H1 (cell line): ENCODE data around the gene PCNX1. TPM values are rescaled to one million over a fixed set of nuclear protein-coding genes. Genes with fewer than 3 reads are reported as not detected.

Source experiments
- CTCF ChIA-PET: fragments of 300-600 bp; sonication (Branson Sonifier 250); formaldehyde crosslinking; loops from one replicate; lab custom pipeline; 2021; ENCODE audit not compliant: partially characterized antibody; lab: Charles Lee
- POLR2A ChIA-PET: fragments of 300-600 bp; sonication (Branson Sonifier 250); formaldehyde crosslinking; loops from one replicate; lab custom pipeline; 2021; ENCODE audit warnings: inconsistent platforms; ENCODE audit not compliant: partially characterized antibody; lab: Charles Lee
- DNase-seq, 2 experiments: peaks; one replicate each; pipeline versions ENCODE4 v3.0.0 to v3.0.0-alpha.2; 2010 to 2022; ENCODE audit warnings: low spot score in 2 of 2, low read depth in 1 of 2, mixed read lengths in 1 of 2
- FAIRE-seq: peaks from 2 replicates; lab custom pipeline; 2011; peaks lifted over from hg19 to GRCh38; lab: Jason Lieb, UNC
- H2AFZ ChIP-seq: 2 replicates; pipeline ENCODE4 v1.8.1; 2012; ENCODE audit warnings: low read length, inconsistent platforms
- H2AK5ac ChIP-seq: 2 replicates; pipeline ENCODE4 v1.6.1; 2013; ENCODE audit warnings: low read depth, low read length
- H2BK120ac ChIP-seq: replicated peaks from 2 replicates; pipeline ENCODE3; 2013; ENCODE audit warnings: low read depth, low read length, inconsistent platforms
- H2BK12ac ChIP-seq: 2 replicates; pipeline ENCODE4 v1.6.1; 2013; ENCODE audit warnings: low read depth, low read length
- H2BK15ac ChIP-seq: 2 replicates; pipeline ENCODE4 v1.6.1; 2013; ENCODE audit warnings: low read length
- H2BK20ac ChIP-seq: 2 replicates; pipeline ENCODE4 v1.6.1; 2013; ENCODE audit warnings: low read length
- H2BK5ac ChIP-seq: 2 replicates; pipeline ENCODE4 v1.6.1; 2013; ENCODE audit warnings: low read depth, low read length
- H3K14ac ChIP-seq: 2 replicates; pipeline ENCODE4 v1.6.1; 2013; ENCODE audit warnings: inconsistent platforms; ENCODE audit not compliant: insufficient read length
- H3K18ac ChIP-seq: 2 replicates; pipeline ENCODE4 v1.6.1; 2013; ENCODE audit warnings: low read length; ENCODE audit errors: extremely low read depth
- H3K23ac ChIP-seq: 2 replicates; pipeline ENCODE4 v1.6.1; 2013; ENCODE audit warnings: inconsistent platforms; ENCODE audit not compliant: insufficient read length
- H3K23me2 ChIP-seq: 2 replicates; pipeline ENCODE4 v1.6.1; 2013; ENCODE audit warnings: low read depth, low read length
- H3K27ac ChIP-seq: 2 replicates; pipeline ENCODE4 v1.6.1; 2011; ENCODE audit warnings: low read depth, low read length, inconsistent platforms
- H3K27me3 ChIP-seq, 4 experiments: replicated peaks in 1 of 4; 1 replicate in 1 of 4; 2 replicates in 3 of 4; pipeline versions ENCODE4 v1.6.1 to v1.8.1; 2011 to 2013; ENCODE audit warnings: low read length in 3 of 4, mild to moderate bottlenecking in 3 of 4, inconsistent platforms in 2 of 4, mixed read lengths in 2 of 4, moderate library complexity in 1 of 4; ENCODE audit not compliant: control insufficient read depth in 3 of 4, insufficient read depth in 3 of 4; ENCODE audit errors: extremely low read depth in 1 of 4
- H3K36me3 ChIP-seq, 4 experiments: 2 replicates each; pipeline versions ENCODE4 v1.6.1 to v1.8.1; 2011 to 2013; ENCODE audit warnings: mild to moderate bottlenecking in 4 of 4, low read length in 3 of 4, moderate library complexity in 2 of 4, control low read depth in 1 of 4, inconsistent platforms in 1 of 4; ENCODE audit not compliant: insufficient read depth in 4 of 4, control insufficient read depth in 2 of 4
- H3K4ac ChIP-seq: replicated peaks from 2 replicates; pipeline ENCODE3; 2013; ENCODE audit warnings: low read length, low read depth, mixed read lengths, inconsistent platforms; ENCODE audit not compliant: insufficient read length
- H3K4me1 ChIP-seq, 4 experiments: replicated peaks in 1 of 4; 1 replicate in 1 of 4; 2 replicates in 3 of 4; pipeline versions ENCODE4 v1.6.1 to v1.8.1; 2011 to 2013; ENCODE audit warnings: low read length in 3 of 4, inconsistent platforms in 2 of 4, mixed read lengths in 1 of 4; ENCODE audit not compliant: insufficient read depth in 4 of 4, control insufficient read depth in 3 of 4
- H3K4me2 ChIP-seq, 2 experiments: 2 replicates each; pipeline versions ENCODE4 v1.6.1 to v1.8.1; 2011 to 2013; ENCODE audit warnings: low read depth in 2 of 2, low read length in 2 of 2, control low read depth in 1 of 2, inconsistent platforms in 1 of 2, mild to moderate bottlenecking in 1 of 2; ENCODE audit not compliant: insufficient read depth in 1 of 2
- H3K4me3 ChIP-seq, 4 experiments: fragments of 200-600, 300-600 bp in 1 of 4; sonication (generic), shearing (Covaris generic), sonication (Bioruptor Twin) in 1 of 4; 2 replicates each; pipeline versions ENCODE4 v1.5.1 to v1.8.1; 2011 to 2016; ENCODE audit warnings: low read length in 4 of 4, low read depth in 3 of 4, control low read depth in 2 of 4, inconsistent platforms in 2 of 4, mild to moderate bottlenecking in 2 of 4, mixed read lengths in 1 of 4, moderate library complexity in 1 of 4; ENCODE audit not compliant: insufficient read depth in 2 of 4; ENCODE audit errors: extremely low read depth in 1 of 4
- H3K56ac ChIP-seq: replicated peaks from 2 replicates; pipeline ENCODE3; 2013; ENCODE audit warnings: low read depth, mild to moderate bottlenecking, mixed read lengths, low read length, inconsistent platforms; ENCODE audit not compliant: insufficient read length
- H3K79me1 ChIP-seq: 2 replicates; pipeline ENCODE4 v1.6.1; 2013; ENCODE audit warnings: low read depth, low read length, control low read depth
- H3K79me2 ChIP-seq, 2 experiments: 2 replicates each; pipeline versions ENCODE4 v1.6.1 to v1.8.1; 2012 to 2013; ENCODE audit warnings: low read length in 2 of 2, mild to moderate bottlenecking in 2 of 2, inconsistent platforms in 1 of 2; ENCODE audit not compliant: insufficient read depth in 2 of 2, control insufficient read depth in 1 of 2
- H3K9ac ChIP-seq, 4 experiments: replicated peaks in 1 of 4; 1 replicate in 1 of 4; 2 replicates in 3 of 4; pipeline versions ENCODE4 v1.6.1 to v1.8.1; 2011 to 2013; ENCODE audit warnings: low read depth in 3 of 4, low read length in 3 of 4, control low read depth in 2 of 4, mild to moderate bottlenecking in 2 of 4, moderate library complexity in 2 of 4, inconsistent platforms in 1 of 4; ENCODE audit errors: extremely low read depth in 1 of 4
- H3K9me3 ChIP-seq, 2 experiments: 2 replicates each; pipeline versions ENCODE4 v1.6.1 to v1.8.1; 2012 to 2013; ENCODE audit warnings: mild to moderate bottlenecking in 2 of 2, moderate library complexity in 2 of 2, control low read depth in 1 of 2, inconsistent platforms in 1 of 2, low read depth in 1 of 2, low read length in 1 of 2, mixed read lengths in 1 of 2; ENCODE audit not compliant: insufficient read depth in 2 of 2
- H4K20me1 ChIP-seq, 2 experiments: replicated peaks in 1 of 2; 2 replicates each; pipeline versions ENCODE3 to v1.8.1; 2011 to 2013; ENCODE audit warnings: inconsistent platforms in 2 of 2, low read length in 2 of 2, mild to moderate bottlenecking in 1 of 2; ENCODE audit not compliant: insufficient read depth in 2 of 2, control insufficient read depth in 1 of 2
- H4K5ac ChIP-seq: 2 replicates; pipeline ENCODE4 v1.6.1; 2013; ENCODE audit warnings: low read length, low read depth, mixed read lengths, inconsistent platforms; ENCODE audit not compliant: insufficient read length
- H4K8ac ChIP-seq: 2 replicates; pipeline ENCODE4 v1.8.0; 2013; ENCODE audit warnings: mild to moderate bottlenecking, moderate library complexity, low read length, inconsistent platforms; ENCODE audit not compliant: insufficient read depth; ENCODE audit errors: extremely low read depth
- H4K91ac ChIP-seq: replicated peaks from 2 replicates; pipeline ENCODE3; 2013; ENCODE audit warnings: low read length, mixed read lengths, inconsistent platforms; ENCODE audit not compliant: insufficient read length
- FOSL1 ChIP-seq: IDR thresholded peaks from 2 replicates; pipeline ENCODE4 v1.6.1; 2011; ENCODE audit warnings: mild to moderate bottlenecking, low read depth, low read length, moderate library complexity; ENCODE audit not compliant: insufficient read depth
- RAD21 ChIP-seq, 2 experiments: IDR thresholded peaks in 1 of 2; conservative IDR thresholded peaks in 1 of 2; 2 replicates each; pipeline ENCODE4 v1.6.1; 2011; ENCODE audit warnings: low read depth in 2 of 2, low read length in 2 of 2, improper control_type of control experiment in 1 of 2, inconsistent platforms in 1 of 2, mild to moderate bottlenecking in 1 of 2, moderate library complexity in 1 of 2
- WGBS, 2 experiments: shearing (Covaris generic) in 1 of 2; methylation state at CpG; one replicate each; pipeline versions ENCODE4 v1.1.6 to v1.1.7; 2013 to 2015; ENCODE audit warnings: low lambda C conversion rate in 2 of 2, mixed read lengths in 2 of 2, inconsistent platforms in 1 of 2, low coverage in 1 of 2, missing lambda C conversion rate in 1 of 2; ENCODE audit not compliant: insufficient replicate concordance in 2 of 2, insufficient coverage in 1 of 2, insufficient read length in 1 of 2; ENCODE audit errors: extremely low coverage in 1 of 2, missing lambda C conversion rate in 1 of 2; 5-methylcytosine and 5-hydroxymethylcytosine counted together
- polyA plus RNA-seq, 7 experiments: library from polyadenylated mRNA; depleted of rRNA in 3 of 7; stranded (reverse) in 5 of 7; unstranded in 2 of 7; fragments of >200 nt in 5 of 7; fragments of 200-250 nt in 2 of 7; gene quantifications; 1 replicate in 5 of 7; 2 replicates in 1 of 7; 4 replicates in 1 of 7; pipeline versions ENCODE4 v1.2.1 to v1.2.3, GENCODE V29; 2011 to 2013; ENCODE audit warnings: missing spikeins in 2 of 7, mixed read lengths in 2 of 7
- total RNA-seq: library from RNA; stranded (reverse); fragmentation: NEBNext Ultra II Directional; extraction: Animal tissue kit (Norgen Biotek cat#: 25700); gene quantifications from 2 replicates; pipeline ENCODE4 v1.2.1, GENCODE V29; 2021

Gene PCNX1
- total and polyA plus RNA-seq, 2 of the 8 experiments (the other 6 are each of a cell fraction or from before 2014, with no cell fraction given) = 37.7 to 53.2 TPM

DNA sequence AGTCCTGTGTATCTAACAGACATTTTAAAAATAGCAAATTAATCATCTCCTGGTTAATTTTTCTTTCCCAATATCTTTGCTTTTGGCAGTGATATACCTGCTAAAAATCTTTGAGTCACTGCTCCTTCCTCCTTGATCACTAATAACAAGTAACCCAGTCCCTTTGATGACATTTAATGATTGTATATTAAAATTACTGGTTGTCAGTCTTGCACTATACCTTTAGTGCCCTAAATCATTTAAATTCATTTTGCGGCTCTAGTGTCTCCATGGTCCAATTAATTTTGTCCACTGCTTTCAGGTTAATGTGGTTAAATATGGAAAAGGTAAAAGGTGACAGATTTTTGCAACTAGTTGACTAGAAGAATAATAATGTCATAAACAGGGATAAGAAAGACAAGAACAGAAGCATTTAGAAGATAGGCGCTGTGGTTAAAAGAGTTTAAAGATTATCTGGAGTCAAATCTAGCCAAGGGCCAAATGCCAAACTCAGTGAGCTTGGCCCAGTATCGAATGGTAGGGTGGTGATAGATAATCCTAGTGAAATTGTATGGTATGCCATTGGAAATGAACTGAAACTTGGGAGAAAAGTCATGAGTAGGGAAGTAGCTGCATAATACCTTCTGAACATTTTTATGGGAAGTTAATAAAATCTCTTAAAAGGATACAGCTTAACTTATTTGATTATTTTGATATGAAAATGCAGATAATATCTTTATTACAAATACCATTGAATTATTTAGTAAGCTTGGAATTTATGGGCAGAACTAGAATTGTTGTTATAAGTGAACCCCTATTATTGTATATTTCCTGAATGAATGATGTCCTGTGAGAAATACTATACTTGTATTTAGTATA is 115.0 kb downstream of the PCNX1 start:
- no peaks in the 10 kb centered on the region for H3K27me3 ChIP-seq
- no peak overlapping the region for H4K8ac ChIP-seq
- H3K27ac ChIP-seq = no peak overlapping the region
- POLR2A ChIA-PET = no interaction called here
- H3K79me1 ChIP-seq = no peaks in the 10 kb centered on the region
- FAIRE-seq = no peak
- no peak overlapping the region for H4K5ac ChIP-seq
- no peaks in the 10 kb centered on the region for H4K20me1 ChIP-seq
- peaks cover 3 to 30% (median 8%) of the 10 kb centered on the region in 4 experiments; a peak in 6 of 8 replicates for H3K36me3 ChIP-seq
- H2AFZ ChIP-seq = no peak overlapping the region
- H3K4me2 ChIP-seq = no peak overlapping the region
- TF ChIP-seq FOSL1 (no peak), RAD21 (IDR thresholded peaks at IDR 0.05 in 1 of 2, conservative IDR thresholded peaks at IDR 0.05 in 1 of 2; ENCODE audit: low read depth in 2 of 2, low read length in 2 of 2) (no peak)
- TF ChIP-seq, all 59 proteins: peak for 0
- no peak overlapping the region for H3K9ac ChIP-seq
- no peaks in the 10 kb centered on the region for H3K23me2 ChIP-seq
- no peak for DNase-seq
- no peak overlapping the region for H3K4ac ChIP-seq
- no peak overlapping the region for H2BK120ac ChIP-seq
- H2BK5ac ChIP-seq = no peak overlapping the region
- H3K4me1 ChIP-seq = no peaks in the 10 kb centered on the region
- H3K79me2 ChIP-seq = no peaks in the 10 kb centered on the region
- WGBS, 2 experiments = 83% methylated on average over 3 of the region's 3 CpGs; no CpG with 5 or more reads in 1 of the 2 experiments
- H2BK12ac ChIP-seq = no peak overlapping the region
- no peak overlapping the region for H2BK20ac ChIP-seq
- H3K23ac ChIP-seq = no peak overlapping the region
- no peak overlapping the region for H4K91ac ChIP-seq
- H3K4me3 ChIP-seq = no peak overlapping the region
- no peak overlapping the region for H3K14ac ChIP-seq
- H2BK15ac ChIP-seq = no peak overlapping the region
- H2AK5ac ChIP-seq = no peak overlapping the region
- H3K18ac ChIP-seq = no peak overlapping the region
- no peaks in the 10 kb centered on the region for H3K9me3 ChIP-seq
- no peak overlapping the region for H3K56ac ChIP-seq
- CTCF ChIA-PET = interaction anchor here (0.6 kb wide), 1 partner anchor 839 kb away, joined by 3 read pairs; no protein-coding TSS in a partner anchor
